HG02642 (cell line): ENCODE measurements around the gene SLC27A6.
"Not testable (repeated sequence)": the region's sequence is repeated elsewhere in the genome, so short reads cannot be mapped to it uniquely, and the experiment has no call there.

Experiments
- ATAC-seq: cut with Tn5 transposase; IDR thresholded peaks from one replicate; pipeline ENCODE4 v1.9.1; 2021; ENCODE audit warnings: mild to moderate bottlenecking; ENCODE audit not compliant: unreplicated experiment, poor library complexity

Gene SLC27A6

GRCh38 chr5:128965011-128965637, at the start of gene SLC27A6:
Gene SLC27A6 (plus strand): TSS chr5:128965488. CDS start chr5:128966138, 650 bp downstream.
- ATAC-seq, result no peak

DNA sequence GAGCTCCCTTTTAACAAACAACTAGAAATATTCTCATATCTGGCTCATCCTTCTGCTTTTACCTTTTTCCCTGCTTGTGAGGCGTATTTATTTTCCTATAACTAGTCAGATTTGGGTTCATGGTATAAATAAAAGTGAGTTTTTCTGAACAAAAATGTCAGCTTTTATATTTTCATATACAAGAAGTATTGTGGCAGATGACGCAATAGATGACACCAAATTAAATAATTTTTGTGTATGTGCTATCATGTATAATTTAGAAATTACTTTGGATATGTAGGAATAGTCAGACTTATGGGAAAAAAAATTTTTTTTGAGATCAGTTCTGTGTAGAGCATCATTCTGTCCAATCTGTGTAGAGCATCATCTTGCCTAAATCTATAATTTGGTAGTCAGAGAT, 45.7 kb upstream of the SLC27A6 start:
- no peak for ATAC-seq

- ATAC-seq, result no peak
These were observed 44.7 kb upstream of the SLC27A6 start for GRCh38 chr5:128920345-128921215.

- ATAC-seq, result no peak
These were observed 41.0 kb upstream of the SLC27A6 start for GRCh38 chr5:128924299-128924698.

- no peak for ATAC-seq
These were observed 39.3 kb upstream of the SLC27A6 start for GRCh38 chr5:128925973-128926372.

GRCh38 chr5:128927644-128928043, 37.6 kb upstream of the SLC27A6 start:
- no peak for ATAC-seq

DNA sequence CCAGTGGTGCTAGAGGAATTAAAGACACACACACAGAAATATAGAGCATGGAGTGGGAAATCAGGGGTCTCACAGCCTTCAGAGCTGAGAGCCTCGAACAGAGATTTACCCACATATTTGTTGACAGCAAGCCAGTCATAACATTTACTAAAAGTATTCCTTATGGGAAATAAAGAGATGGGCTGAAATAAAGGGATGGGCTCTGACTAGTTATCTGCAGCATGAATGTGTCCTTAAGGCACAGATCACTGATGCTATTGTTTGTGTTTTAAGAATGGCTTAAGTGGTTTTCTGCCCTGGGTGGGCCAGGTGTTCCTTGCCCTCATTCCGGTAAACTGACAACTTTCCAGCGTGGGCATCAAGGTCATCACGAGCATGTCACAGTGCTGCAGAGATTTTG, 33.1 kb upstream of the SLC27A6 start:
- not testable (repeated sequence) for ATAC-seq

DNA sequence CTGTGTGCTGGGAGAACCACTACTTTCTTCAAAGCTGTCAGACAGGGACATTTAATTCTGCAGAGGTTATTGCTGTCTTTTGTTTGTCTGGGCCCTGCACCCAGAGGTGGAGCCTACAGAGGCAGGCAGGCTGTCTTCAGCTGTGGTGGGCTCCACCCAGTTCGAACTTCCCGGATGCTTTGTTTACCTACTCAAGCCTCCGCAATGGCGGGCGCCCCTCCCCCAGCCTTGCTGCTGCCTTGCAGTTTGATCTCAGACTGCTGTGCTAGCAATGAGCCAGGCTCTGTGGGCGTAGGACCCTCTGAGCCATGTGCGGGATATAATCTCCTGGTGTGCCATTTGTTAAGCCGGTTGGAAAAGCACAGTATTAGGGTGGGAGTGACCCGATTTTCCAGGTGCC, 22.2 kb upstream of the SLC27A6 start:
- ATAC-seq, result not testable (repeated sequence)

GRCh38 chr5:128949847-128950546, 15.3 kb upstream of the SLC27A6 start:
- ATAC-seq, result no peak

DNA sequence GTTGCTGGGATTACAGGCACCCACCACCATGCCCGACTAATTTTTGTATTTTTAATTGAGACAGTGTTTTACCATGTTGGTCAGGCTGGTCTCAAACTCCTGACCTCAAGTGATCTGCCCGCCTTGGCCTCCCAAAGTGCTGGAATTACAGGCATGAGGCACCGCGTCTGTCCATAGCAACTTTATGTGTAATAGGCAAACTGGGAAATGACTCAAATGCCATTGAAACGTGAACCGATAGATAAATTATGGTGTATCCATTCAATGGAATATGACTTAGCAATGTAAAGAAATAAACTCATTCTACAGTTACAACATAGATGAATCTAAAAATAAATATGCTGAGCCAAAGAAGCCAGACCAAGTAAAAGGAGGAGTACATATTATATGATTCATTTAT, 14.0 kb upstream of the SLC27A6 start:
- not testable (repeated sequence) for ATAC-seq

DNA sequence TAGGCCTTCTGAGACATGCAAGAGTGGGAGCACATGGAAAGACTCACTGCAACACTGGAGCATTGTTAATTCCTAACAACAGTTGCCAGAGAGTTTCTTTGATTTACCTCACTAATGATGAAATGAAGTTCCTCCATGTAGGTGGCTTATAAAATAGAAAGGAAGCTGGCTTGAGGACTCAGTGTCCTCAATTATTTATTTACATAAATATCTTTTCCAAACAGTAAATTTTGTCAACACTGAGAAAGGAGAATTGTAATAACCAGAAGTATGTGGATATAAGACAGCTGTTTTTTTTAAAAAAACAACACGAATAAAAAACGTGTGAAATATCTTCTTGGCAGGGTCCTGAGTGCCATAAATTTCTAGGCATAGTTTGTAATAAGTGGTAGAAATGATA, 9.1 kb upstream of the SLC27A6 start:
- no peak for ATAC-seq

- no peak for ATAC-seq
These were observed 3.1 kb upstream of the SLC27A6 start for GRCh38 chr5:128962211-128962610.

DNA sequence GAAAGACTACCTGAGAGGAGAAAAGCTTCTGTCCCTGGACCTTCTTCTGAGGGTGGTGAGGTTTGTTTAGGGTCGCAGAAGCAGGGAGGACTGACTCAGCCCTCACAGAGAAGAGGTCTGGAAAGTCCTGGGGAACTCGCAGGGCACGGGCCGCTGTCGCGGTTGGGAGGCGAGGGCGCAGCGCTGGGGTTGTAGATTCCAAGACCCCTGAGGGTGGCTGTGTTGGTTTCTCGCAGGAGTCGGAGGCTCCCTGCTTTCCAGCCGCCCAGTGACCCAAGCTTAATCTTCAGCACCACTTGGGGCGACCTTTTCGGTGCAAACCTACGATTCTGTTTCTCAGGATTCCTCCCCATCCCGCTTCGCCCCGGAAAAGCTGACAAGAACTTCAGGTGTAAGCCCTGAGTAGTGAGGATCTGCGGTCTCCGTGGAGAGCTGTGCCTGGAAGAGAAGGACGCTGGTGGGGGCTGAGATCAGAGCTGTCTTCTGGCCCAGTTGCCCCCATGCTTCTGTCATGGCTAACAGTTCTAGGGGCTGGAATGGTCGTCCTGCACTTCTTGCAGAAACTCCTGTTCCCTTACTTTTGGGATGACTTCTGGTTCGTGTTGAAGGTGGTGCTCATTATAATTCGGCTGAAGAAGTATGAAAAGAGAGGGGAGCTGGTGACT, 482 bp downstream of the SLC27A6 start:
- no peak for ATAC-seq

DNA sequence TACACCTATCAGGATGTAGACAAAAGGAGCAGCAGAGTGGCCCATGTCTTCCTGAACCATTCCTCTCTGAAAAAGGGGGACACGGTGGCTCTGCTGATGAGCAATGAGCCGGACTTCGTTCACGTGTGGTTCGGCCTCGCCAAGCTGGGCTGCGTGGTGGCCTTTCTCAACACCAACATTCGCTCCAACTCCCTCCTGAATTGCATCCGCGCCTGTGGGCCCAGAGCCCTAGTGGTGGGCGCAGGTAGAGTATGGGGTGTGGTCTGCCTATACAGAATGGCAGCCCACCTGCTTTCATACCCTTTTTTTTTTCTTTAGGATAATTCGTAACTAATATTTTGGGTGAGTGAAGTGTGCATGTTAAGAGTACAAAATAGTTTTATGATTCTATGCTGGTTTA, 1.1 kb downstream of the SLC27A6 start:
- ATAC-seq, result no peak

DNA sequence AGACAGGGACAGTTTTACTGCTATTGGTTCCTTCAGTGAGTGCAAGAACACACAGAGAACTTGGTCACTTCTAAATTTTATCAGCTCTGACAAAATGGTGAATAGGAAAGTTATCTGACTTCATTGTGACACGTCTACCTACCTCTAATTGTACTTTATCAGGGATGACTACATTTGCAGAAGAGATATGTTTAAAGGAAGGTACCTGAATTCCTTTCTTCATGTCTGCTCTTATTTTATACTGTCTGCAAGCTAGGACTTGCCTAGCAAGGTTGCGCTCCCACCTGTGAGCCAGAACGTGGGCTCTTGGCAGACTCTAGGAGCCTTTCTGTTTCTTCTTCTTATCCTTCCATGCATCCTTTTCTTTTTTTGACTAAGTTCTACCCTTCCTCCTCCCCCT, 1.6 kb downstream of the SLC27A6 start:
- ATAC-seq, result no peak

GRCh38 chr5:128973244-128973643, 8.0 kb downstream of the SLC27A6 start:
- ATAC-seq, result no peak

GRCh38 chr5:128974567-128974966, 9.3 kb downstream of the SLC27A6 start:
- no peak for ATAC-seq

- ATAC-seq, result no peak
These were observed 14.5 kb downstream of the SLC27A6 start for GRCh38 chr5:128979761-128980160.

DNA sequence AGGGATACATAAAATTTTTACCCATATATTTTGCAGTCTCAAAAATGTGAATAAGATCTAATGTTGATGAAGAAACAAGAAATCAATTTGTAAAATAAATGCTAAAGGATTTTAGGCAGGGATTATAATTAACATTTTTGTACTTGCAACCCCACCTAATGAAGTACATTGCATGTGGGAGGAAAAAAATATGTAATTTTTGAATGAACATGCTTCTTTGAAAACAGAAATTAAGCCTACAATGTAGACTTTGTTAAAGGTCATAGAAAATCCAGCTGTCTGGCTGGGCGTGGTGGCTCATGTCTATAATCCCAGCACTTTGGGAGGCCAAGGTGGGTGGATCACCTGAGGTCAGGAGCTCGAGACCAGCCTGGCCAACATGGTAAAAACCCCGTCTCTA, 15.6 kb downstream of the SLC27A6 start:
- ATAC-seq, result no peak

DNA sequence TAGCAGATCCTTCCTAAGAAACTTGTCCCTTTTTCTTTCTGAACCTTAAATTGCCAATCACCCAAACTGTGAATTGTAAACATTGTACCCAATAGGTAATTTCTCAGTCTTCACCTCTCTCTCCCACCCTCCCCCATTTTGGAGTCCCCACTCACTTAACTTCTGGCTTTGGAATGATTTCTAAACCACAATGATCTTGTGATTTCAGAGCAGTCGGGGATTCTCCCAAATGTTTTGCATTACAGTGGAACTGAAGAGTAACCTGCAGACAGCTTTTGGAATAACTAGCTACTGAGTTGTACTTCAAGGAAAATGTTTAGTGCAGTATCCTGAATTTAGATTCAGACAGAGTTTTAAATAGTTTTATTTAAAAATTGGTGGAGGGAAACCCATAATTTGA, 19.2 kb downstream of the SLC27A6 start:
- ATAC-seq, result no peak

- no peak for ATAC-seq
These were observed 23.2 kb downstream of the SLC27A6 start for GRCh38 chr5:128988476-128988875.
